Cardiac fibroblast (primary cell): Measurements from ENCODE around the gene FBXO3.
"Not testable (repeated sequence)": the region's sequence is repeated elsewhere in the genome, so short reads cannot be mapped to it uniquely, and the experiment has no call there.

Experiments used
- DNase-seq, 2 donors: peaks; one replicate each; pipeline versions ENCODE4 v3.0.0 to v3.0.0-alpha.2; 2010; ENCODE audit warnings: low read depth in 2 of 2
- H3K4me3 ChIP-seq, 2 donors: replicated peaks in 1 of 2; 1 replicate in 1 of 2; 2 replicates in 1 of 2; pipeline ENCODE4 v1.5.1; 2011; ENCODE audit warnings: low read depth in 2 of 2, low read length in 2 of 2, mild to moderate bottlenecking in 2 of 2, moderate library complexity in 1 of 2
- TF ChIP-seq, protein P1 (sequence below): IDR thresholded peaks from one replicate; pipeline ENCODE4 v1.5.1; 2011; ENCODE audit warnings: low read depth, mild to moderate bottlenecking, low read length, inconsistent platforms

Gene FBXO3

GRCh38 chr11:33801821-33802193, 27.5 kb upstream of the FBXO3 start:
- no peak for DNase-seq
- H3K4me3 ChIP-seq, result peak overlapping the region in 1 of 2 donors; percentile 9
- TF ChIP-seq, protein P1, sequence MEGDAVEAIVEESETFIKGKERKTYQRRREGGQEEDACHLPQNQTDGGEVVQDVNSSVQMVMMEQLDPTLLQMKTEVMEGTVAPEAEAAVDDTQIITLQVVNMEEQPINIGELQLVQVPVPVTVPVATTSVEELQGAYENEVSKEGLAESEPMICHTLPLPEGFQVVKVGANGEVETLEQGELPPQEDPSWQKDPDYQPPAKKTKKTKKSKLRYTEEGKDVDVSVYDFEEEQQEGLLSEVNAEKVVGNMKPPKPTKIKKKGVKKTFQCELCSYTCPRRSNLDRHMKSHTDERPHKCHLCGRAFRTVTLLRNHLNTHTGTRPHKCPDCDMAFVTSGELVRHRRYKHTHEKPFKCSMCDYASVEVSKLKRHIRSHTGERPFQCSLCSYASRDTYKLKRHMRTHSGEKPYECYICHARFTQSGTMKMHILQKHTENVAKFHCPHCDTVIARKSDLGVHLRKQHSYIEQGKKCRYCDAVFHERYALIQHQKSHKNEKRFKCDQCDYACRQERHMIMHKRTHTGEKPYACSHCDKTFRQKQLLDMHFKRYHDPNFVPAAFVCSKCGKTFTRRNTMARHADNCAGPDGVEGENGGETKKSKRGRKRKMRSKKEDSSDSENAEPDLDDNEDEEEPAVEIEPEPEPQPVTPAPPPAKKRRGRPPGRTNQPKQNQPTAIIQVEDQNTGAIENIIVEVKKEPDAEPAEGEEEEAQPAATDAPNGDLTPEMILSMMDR, result no peak

DNA sequence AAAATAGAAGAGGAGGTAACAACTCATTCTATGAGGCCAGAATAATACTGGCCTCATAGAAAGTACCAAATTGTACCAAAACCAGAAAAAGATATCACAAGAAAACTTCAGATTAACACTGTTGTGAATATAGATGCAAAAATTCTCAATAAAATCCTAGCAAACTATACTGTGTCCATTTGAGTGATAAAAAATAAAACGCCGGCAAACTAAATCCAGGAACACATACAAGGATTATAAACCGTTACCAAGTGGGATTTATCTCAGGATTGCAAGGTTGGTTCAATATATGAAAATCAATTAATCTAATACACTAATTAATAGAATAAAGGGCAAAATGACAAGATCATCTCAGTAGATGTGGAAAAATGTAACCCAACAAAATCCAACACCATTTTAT, 23.6 kb upstream of the FBXO3 start:
- TF ChIP-seq, protein P1, result no peak
- no peak for DNase-seq
- no peak overlapping the region for H3K4me3 ChIP-seq

DNA sequence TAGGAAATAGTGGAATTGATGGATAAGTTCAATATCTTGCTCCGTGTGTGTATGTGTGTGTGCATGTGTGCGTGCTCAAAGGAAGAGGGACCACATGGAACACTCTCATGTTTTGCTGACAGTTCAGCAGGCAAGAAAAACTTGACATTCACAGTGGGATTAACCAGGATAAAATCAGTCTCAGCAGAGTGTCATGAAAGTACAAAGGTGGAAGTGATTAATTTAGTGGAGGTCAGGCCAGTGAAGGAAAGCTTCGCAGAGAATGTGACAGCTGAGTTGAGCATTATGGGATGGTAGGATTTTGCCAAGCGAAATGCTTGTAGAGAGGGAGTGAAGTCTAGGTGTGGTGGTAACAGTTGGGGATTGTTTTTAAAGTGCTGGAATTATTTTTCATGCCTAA, 15.7 kb upstream of the FBXO3 start:
- DNase-seq, result no peak
- TF ChIP-seq, protein P1, result no peak
- no peak overlapping the region for H3K4me3 ChIP-seq

- not testable (repeated sequence) for H3K4me3 ChIP-seq, DNase-seq
Observed at GRCh38 chr11:33788095-33788494, 13.8 kb upstream of the FBXO3 start.

DNA sequence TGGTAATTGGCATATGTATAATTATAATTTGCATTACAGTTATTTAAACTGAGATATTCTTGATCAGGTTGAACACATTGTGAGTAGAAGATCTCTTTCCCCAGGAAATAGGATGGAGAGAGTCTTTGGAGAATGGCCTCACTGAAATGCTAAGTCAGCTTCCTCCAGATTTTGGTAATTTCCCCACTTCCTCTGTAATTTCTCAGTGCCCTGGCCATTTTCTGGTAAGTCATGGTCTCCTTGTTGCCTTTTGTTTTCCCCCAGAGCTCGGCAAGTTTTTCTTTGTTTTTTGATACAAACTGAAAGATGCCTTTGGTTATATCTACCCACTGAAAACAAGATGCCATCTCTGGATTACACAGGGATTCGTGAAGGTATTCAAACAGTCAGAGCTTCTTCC, 12.8 kb upstream of the FBXO3 start:
- H3K4me3 ChIP-seq, result no peak overlapping the region
- TF ChIP-seq, protein P1, result no peak
- DNase-seq, result no peak

- no peak overlapping the region for H3K4me3 ChIP-seq
- no peak for DNase-seq
- TF ChIP-seq, protein P1, result no peak
Observed at GRCh38 chr11:33785609-33786008, 11.3 kb upstream of the FBXO3 start.

GRCh38 chr11:33779849-33780528, 5.7 kb upstream of the FBXO3 start:
- H3K4me3 ChIP-seq, result no peak overlapping the region
- TF ChIP-seq, protein P1, result no peak
- peak; percentile 82 to 86 for DNase-seq
